ENCODE results near the gene SEC24A.

DNA sequence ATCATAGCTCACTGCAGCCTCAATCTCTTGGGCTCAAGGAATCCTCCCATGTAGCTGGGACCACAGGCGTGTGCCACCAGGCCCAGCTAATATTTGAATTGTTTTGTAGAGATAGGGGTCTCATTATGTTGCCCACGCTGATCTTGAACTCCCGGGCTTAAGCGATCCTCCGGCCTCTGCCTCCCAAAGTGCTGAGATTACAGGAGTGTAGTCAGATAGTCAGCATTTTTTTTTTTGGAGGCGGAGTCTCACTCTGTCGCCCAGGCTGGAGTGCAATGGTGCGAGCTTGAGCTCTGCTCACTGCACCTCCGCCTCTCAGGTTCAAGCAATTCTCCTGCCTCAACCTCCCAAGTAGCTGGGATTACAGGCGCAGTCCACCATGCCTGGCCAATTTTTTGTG is 14.4 kb upstream of the SEC24A start:
- TF ChIP-seq, protein P1, sequence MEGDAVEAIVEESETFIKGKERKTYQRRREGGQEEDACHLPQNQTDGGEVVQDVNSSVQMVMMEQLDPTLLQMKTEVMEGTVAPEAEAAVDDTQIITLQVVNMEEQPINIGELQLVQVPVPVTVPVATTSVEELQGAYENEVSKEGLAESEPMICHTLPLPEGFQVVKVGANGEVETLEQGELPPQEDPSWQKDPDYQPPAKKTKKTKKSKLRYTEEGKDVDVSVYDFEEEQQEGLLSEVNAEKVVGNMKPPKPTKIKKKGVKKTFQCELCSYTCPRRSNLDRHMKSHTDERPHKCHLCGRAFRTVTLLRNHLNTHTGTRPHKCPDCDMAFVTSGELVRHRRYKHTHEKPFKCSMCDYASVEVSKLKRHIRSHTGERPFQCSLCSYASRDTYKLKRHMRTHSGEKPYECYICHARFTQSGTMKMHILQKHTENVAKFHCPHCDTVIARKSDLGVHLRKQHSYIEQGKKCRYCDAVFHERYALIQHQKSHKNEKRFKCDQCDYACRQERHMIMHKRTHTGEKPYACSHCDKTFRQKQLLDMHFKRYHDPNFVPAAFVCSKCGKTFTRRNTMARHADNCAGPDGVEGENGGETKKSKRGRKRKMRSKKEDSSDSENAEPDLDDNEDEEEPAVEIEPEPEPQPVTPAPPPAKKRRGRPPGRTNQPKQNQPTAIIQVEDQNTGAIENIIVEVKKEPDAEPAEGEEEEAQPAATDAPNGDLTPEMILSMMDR (conservative IDR thresholded peaks at IDR 0.05) = no peak
- TF ChIP-seq EZH2 (IDR thresholded peaks at IDR 0.05; ENCODE audit: low read depth) = no peak

All from PC-9 (cell line).